ENCODE data around the gene TACC2. TPM values are rescaled to one million over a fixed set of nuclear protein-coding genes. Genes with fewer than 3 reads are reported as not detected.
A peak's percentile ranks its signal among the peaks of the same experiment; 100 is the strongest.

Gene TACC2
- total RNA-seq, 1 donor from 2014 or later = 37.6 TPM

GRCh38 chr10:122173766-122174435 lies 184.9 kb downstream of the TACC2 start:
- peaks cover 27 to 39% (median 32%) of the 10 kb centered on the region in 3 donors for H3K4me1 ChIP-seq (ENCODE audit: control insufficient read depth in 3 of 3, insufficient read depth in 3 of 3, low read length in 3 of 3)
- H3K36me3 ChIP-seq (ENCODE audit: control insufficient read depth in 3 of 3, insufficient read depth in 3 of 3, low read length in 3 of 3) = peaks cover 0 to 15% (median 7%) of the 10 kb centered on the region in 3 donors
- H3K9ac ChIP-seq (ENCODE audit: low read depth in 1 of 3, low read length in 3 of 3) = peak overlapping the region in 1 of 3 donors; percentile 25
- no peaks in the 10 kb centered on the region for H3K27me3 ChIP-seq (ENCODE audit: control insufficient read depth in 3 of 3, insufficient read depth in 3 of 3, low read length in 3 of 3)
- no peaks in the 10 kb centered on the region for H3K9me3 ChIP-seq (ENCODE audit: control insufficient read depth in 3 of 3, low read length in 3 of 3)
- H3K4me3 ChIP-seq (ENCODE audit: low read length in 3 of 3) = no peak overlapping the region
- H3K27ac ChIP-seq (ENCODE audit: low read depth, low read length) = peak overlapping the region; percentile 25

- H3K9me3 ChIP-seq (ENCODE audit: control insufficient read depth in 3 of 3, low read length in 3 of 3) = no peaks in the 10 kb centered on the region
- no peak overlapping the region for H3K9ac ChIP-seq (ENCODE audit: low read depth in 1 of 3, low read length in 3 of 3)
- peaks cover 0 to 12% (median 6%) of the 10 kb centered on the region in 3 donors for H3K36me3 ChIP-seq (ENCODE audit: control insufficient read depth in 3 of 3, insufficient read depth in 3 of 3, low read length in 3 of 3)
- H3K27ac ChIP-seq (ENCODE audit: low read depth, low read length) = no peak overlapping the region
- no peaks in the 10 kb centered on the region for H3K27me3 ChIP-seq (ENCODE audit: control insufficient read depth in 3 of 3, insufficient read depth in 3 of 3, low read length in 3 of 3)
- no peak overlapping the region for H3K4me3 ChIP-seq (ENCODE audit: low read length in 3 of 3)
- H3K4me1 ChIP-seq (ENCODE audit: control insufficient read depth in 3 of 3, insufficient read depth in 3 of 3, low read length in 3 of 3) = peaks cover 20 to 29% (median 23%) of the 10 kb centered on the region in 3 donors
Observed at GRCh38 chr10:122176232-122177213, 187.6 kb downstream of the TACC2 start.

- H3K4me3 ChIP-seq (ENCODE audit: low read length in 3 of 3) = no peak overlapping the region
- H3K27ac ChIP-seq (ENCODE audit: low read depth, low read length) = no peak overlapping the region
- no peaks in the 10 kb centered on the region for H3K27me3 ChIP-seq (ENCODE audit: control insufficient read depth in 3 of 3, insufficient read depth in 3 of 3, low read length in 3 of 3)
- H3K4me1 ChIP-seq (ENCODE audit: control insufficient read depth in 3 of 3, insufficient read depth in 3 of 3, low read length in 3 of 3) = peaks cover 6 to 24% (median 17%) of the 10 kb centered on the region in 3 donors
- no peaks in the 10 kb centered on the region for H3K9me3 ChIP-seq (ENCODE audit: control insufficient read depth in 3 of 3, low read length in 3 of 3)
- no peak overlapping the region for H3K9ac ChIP-seq (ENCODE audit: low read depth in 1 of 3, low read length in 3 of 3)
- peaks cover 0 to 6% (median 5%) of the 10 kb centered on the region in 3 donors for H3K36me3 ChIP-seq (ENCODE audit: control insufficient read depth in 3 of 3, insufficient read depth in 3 of 3, low read length in 3 of 3)
Observed at GRCh38 chr10:122178655-122179054, 189.7 kb downstream of the TACC2 start.

GRCh38 chr10:122181041-122181732 lies 192.2 kb downstream of the TACC2 start:
- peaks cover 14 to 19% (median 17%) of the 10 kb centered on the region in 3 donors for H3K4me1 ChIP-seq (ENCODE audit: control insufficient read depth in 3 of 3, insufficient read depth in 3 of 3, low read length in 3 of 3)
- no peak overlapping the region for H3K4me3 ChIP-seq (ENCODE audit: low read length in 3 of 3)
- no peak overlapping the region for H3K9ac ChIP-seq (ENCODE audit: low read depth in 1 of 3, low read length in 3 of 3)
- H3K27ac ChIP-seq (ENCODE audit: low read depth, low read length) = no peak overlapping the region
- no peaks in the 10 kb centered on the region for H3K9me3 ChIP-seq (ENCODE audit: control insufficient read depth in 3 of 3, low read length in 3 of 3)
- H3K27me3 ChIP-seq (ENCODE audit: control insufficient read depth in 3 of 3, insufficient read depth in 3 of 3, low read length in 3 of 3) = no peaks in the 10 kb centered on the region
- H3K36me3 ChIP-seq (ENCODE audit: control insufficient read depth in 3 of 3, insufficient read depth in 3 of 3, low read length in 3 of 3) = peaks cover 0 to 5% (median 0%) of the 10 kb centered on the region in 3 donors

- no peak overlapping the region for H3K4me3 ChIP-seq (ENCODE audit: low read length in 3 of 3)
- H3K4me1 ChIP-seq (ENCODE audit: control insufficient read depth in 3 of 3, insufficient read depth in 3 of 3, low read length in 3 of 3) = peaks cover 15 to 22% (median 20%) of the 10 kb centered on the region in 3 donors
- H3K27me3 ChIP-seq (ENCODE audit: control insufficient read depth in 3 of 3, insufficient read depth in 3 of 3, low read length in 3 of 3) = no peaks in the 10 kb centered on the region
- H3K27ac ChIP-seq (ENCODE audit: low read depth, low read length) = no peak overlapping the region
- H3K36me3 ChIP-seq (ENCODE audit: control insufficient read depth in 3 of 3, insufficient read depth in 3 of 3, low read length in 3 of 3) = peaks cover 0 to 5% (median 0%) of the 10 kb centered on the region in 3 donors
- no peaks in the 10 kb centered on the region for H3K9me3 ChIP-seq (ENCODE audit: control insufficient read depth in 3 of 3, low read length in 3 of 3)
- no peak overlapping the region for H3K9ac ChIP-seq (ENCODE audit: low read depth in 1 of 3, low read length in 3 of 3)
Observed at GRCh38 chr10:122181876-122182275, 192.9 kb downstream of the TACC2 start.

- Histone ChIP-seq H3K4me1 (ENCODE audit: control insufficient read depth in 3 of 3, insufficient read depth in 3 of 3, low read length in 3 of 3) (peaks cover 20 to 26% (median 24%) of the 10 kb centered on the region in 3 donors), H3K27ac (ENCODE audit: low read depth, low read length) (no peak overlapping the region), H3K36me3 (ENCODE audit: control insufficient read depth in 3 of 3, insufficient read depth in 3 of 3, low read length in 3 of 3) (peaks cover 0 to 5% (median 0%) of the 10 kb centered on the region in 3 donors), H3K9ac (ENCODE audit: low read depth in 1 of 3, low read length in 3 of 3) (no peak overlapping the region), H3K4me3 (ENCODE audit: low read length in 3 of 3) (no peak overlapping the region), H3K27me3 (ENCODE audit: control insufficient read depth in 3 of 3, insufficient read depth in 3 of 3, low read length in 3 of 3) (no peaks in the 10 kb centered on the region), H3K9me3 (ENCODE audit: control insufficient read depth in 3 of 3, low read length in 3 of 3) (no peaks in the 10 kb centered on the region)
Observed at GRCh38 chr10:122182308-122182707, 193.3 kb downstream of the TACC2 start.

GRCh38 chr10:122184254-122184653 lies 195.3 kb downstream of the TACC2 start:
- no peak overlapping the region for H3K27ac ChIP-seq (ENCODE audit: low read depth, low read length)
- H3K9ac ChIP-seq (ENCODE audit: low read depth in 1 of 3, low read length in 3 of 3) = no peak overlapping the region
- peaks cover 28 to 44% (median 41%) of the 10 kb centered on the region in 3 donors for H3K4me1 ChIP-seq (ENCODE audit: control insufficient read depth in 3 of 3, insufficient read depth in 3 of 3, low read length in 3 of 3)

GRCh38 chr10:122185643-122186042 lies 196.7 kb downstream of the TACC2 start:
- Histone ChIP-seq H3K27ac (ENCODE audit: low read depth, low read length) (no peak overlapping the region), H3K27me3 (ENCODE audit: control insufficient read depth in 3 of 3, insufficient read depth in 3 of 3, low read length in 3 of 3) (no peaks in the 10 kb centered on the region), H3K9ac (ENCODE audit: low read depth in 1 of 3, low read length in 3 of 3) (no peak overlapping the region), H3K4me1 (ENCODE audit: control insufficient read depth in 3 of 3, insufficient read depth in 3 of 3, low read length in 3 of 3) (peaks cover 33 to 54% (median 43%) of the 10 kb centered on the region in 3 donors), H3K9me3 (ENCODE audit: control insufficient read depth in 3 of 3, low read length in 3 of 3) (no peaks in the 10 kb centered on the region), H3K36me3 (ENCODE audit: control insufficient read depth in 3 of 3, insufficient read depth in 3 of 3, low read length in 3 of 3) (peaks cover 0 to 2% (median 0%) of the 10 kb centered on the region in 3 donors), H3K4me3 (ENCODE audit: low read length in 3 of 3) (no peak overlapping the region)

More at GRCh38 chr10:122184254-122184653, 195.3 kb downstream of the TACC2 start:
- Histone ChIP-seq H3K36me3 (ENCODE audit: control insufficient read depth in 3 of 3, insufficient read depth in 3 of 3, low read length in 3 of 3) (peaks cover 0 to 2% (median 0%) of the 10 kb centered on the region in 3 donors), H3K27me3 (ENCODE audit: control insufficient read depth in 3 of 3, insufficient read depth in 3 of 3, low read length in 3 of 3) (no peaks in the 10 kb centered on the region), H3K9me3 (ENCODE audit: control insufficient read depth in 3 of 3, low read length in 3 of 3) (no peaks in the 10 kb centered on the region), H3K4me3 (ENCODE audit: low read length in 3 of 3) (no peak overlapping the region)
